ENCODE data around the gene LYSET.
"Not testable (repeated sequence)": the region's sequence is repeated elsewhere in the genome, so short reads cannot be mapped to it uniquely, and the experiment has no call there.

The LYSET gene

DNA sequence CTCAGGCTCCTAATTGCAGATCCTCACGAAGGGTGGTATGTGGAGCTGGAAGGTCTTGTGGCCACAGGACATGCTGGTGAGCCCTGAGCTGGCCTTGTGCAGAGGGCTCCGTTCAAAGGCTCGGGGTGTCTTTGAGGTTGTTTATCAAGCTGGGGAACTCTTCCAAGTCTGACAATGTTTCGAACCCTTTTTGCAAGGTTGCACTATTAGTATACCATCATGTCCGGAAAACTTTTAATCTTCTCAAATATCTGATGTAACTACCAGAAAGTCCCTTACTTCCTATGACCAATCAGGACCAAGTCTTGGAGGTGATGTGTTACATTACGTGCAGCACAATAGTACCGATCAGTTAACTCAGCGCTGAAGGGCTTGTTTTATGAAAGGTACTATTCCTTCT is 43.4 kb downstream of the LYSET start:
- no peak for DNase-seq (ENCODE audit: low read depth)

DNA sequence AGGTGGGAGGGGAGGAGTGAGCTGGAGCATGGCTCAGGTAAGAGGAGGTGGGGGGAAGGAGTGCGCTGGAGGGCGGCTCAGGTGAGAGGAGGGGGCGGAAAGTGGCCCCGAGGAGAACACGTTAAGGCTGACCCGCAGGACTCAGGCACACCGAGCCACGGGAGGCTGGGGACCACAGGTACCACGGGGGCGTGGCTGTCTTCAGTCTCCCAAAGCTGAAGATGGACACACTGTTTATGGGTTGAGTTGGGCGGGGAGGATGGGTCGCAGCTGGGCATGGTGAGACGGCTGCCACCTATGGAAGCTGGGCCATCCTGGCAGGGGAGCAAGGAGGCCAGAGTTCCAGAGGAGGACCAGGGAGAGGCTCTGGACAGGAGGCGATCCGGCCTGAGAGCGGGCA is 45.4 kb downstream of the LYSET start:
- DNase-seq (ENCODE audit: low read depth), result no peak

DNA sequence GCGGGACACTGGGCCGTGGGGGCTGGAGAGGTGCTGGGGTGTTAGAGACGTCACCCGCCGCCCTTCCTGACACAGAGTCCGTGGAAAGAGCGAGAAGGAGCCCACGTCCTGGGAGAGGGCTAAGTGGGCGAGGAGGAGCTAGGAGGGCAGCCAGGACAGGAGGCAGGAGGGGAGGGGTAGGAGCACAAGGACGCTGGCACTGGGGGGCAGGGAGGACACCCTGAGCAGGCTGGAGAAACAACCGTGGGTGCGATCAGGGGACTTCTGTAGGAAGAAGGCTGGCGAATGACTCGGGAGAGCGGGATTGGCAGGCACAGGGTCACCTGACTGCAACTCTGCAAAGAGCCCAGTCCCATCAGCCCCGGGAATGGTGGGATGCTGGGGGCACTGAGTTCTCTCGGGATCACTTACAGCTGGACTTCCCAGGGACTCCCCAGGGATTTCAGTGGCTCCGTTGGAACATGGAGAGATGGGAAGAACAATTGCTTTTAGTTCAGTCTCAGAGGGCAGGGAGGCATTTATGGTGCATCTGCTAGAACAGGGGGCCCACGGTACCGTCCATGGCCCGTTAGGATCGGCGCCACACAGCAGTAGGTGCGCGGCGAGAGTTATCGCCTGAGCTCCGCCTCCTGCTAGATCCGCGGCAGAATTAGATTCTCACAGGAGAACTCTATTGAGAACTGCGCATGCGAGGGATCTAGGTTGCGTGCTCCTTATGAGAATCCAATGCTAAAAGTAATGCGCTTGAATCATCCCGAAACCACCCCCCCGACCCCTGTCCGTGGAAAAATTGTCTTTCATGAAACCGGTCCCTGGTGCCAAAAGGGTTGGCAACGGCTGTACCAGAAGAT is 46.2 kb downstream of the LYSET start:
- DNase-seq (ENCODE audit: low read depth), result no peak

DNA sequence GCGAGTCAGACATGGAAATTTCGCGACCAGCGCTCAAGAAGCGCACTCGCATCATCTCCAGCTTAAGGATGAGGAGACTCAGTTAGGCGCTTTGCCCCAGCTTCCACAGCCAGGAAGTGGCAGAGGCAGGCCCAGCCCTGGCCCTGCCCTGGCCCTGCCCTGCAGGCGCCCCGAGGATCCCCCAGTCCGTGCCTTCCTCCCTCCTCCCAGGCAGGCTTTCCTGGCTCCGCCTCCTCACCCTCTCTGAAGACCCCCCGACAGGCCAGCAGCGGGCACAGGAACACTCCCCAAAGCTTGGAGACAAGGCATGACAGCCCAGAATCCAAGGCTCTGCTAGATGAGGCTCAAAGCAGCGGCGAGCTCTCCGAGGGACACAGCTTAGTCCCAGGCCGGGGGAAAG is 47.0 kb downstream of the LYSET start:
- no peak for DNase-seq (ENCODE audit: low read depth)

DNA sequence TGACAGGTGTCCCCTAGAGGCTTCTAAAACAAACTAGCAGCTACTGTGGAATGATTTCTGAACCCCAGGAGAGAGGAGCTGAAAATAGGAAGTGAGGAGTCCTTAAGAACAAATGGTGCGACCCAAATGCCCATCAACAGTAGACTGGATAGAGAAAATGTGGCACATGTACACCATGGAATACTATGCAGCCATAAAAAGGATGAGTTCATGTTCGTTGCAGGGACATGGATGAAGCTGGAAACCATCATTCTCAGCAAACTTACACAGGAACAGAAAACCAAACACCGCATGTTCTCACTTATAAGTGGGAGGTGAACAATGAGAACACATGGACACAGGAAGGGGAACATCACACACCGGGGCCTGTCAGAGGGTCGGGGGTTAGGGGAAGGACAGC is 48.0 kb downstream of the LYSET start:
- not testable (repeated sequence) for DNase-seq (ENCODE audit: low read depth)

DNA sequence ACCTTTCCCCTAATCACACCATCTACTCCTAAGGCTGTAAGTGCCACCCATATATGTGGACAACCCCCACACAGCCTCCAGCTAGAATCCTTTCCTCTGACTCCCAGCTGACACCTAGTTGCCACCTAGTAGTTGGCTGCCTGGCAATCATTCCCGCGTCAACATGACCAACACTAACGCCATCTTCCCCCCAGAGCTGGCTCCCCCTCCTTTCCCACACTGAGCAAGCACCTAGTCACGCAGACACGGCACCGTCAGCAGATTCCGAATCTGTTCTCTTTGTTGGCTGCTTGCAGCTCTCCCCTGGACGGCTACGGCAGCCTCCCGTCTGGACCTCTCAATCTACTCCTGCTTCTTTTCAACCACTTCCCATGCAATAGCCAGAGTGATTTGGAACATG is 49.7 kb downstream of the LYSET start:
- peak; percentile 57 for DNase-seq (ENCODE audit: low read depth)
